GM12878 (cell line): ENCODE data around the gene MROH2A. TPM values are rescaled to one million over a fixed set of nuclear protein-coding genes. Genes with fewer than 3 reads are reported as not detected.

Source experiments
- BCL11A ChIP-seq: IDR thresholded peaks from 2 replicates; pipeline ENCODE4 v1.6.1; 2011; ENCODE audit warnings: low read depth, low read length
- CREM ChIP-seq: IDR thresholded peaks from 2 replicates; pipeline ENCODE4 v1.6.1; 2014; ENCODE audit warnings: antibody characterized with exemption, low read depth
- ESRRA ChIP-seq: IDR thresholded peaks from 2 replicates; pipeline ENCODE4 v1.6.1; 2012; ENCODE audit warnings: mild to moderate bottlenecking, low read length, improper control_type of control experiment
- IKZF2 ChIP-seq, 2 experiments: fragments of 450-650 bp; IDR thresholded peaks; 2 replicates each; pipeline ENCODE4 v1.6.1; 2017; ENCODE audit warnings: mild to moderate bottlenecking in 2 of 2, moderate library complexity in 2 of 2
- MEF2B ChIP-seq: fragments of 450-650 bp; IDR thresholded peaks from 2 replicates; pipeline ENCODE4 v1.6.1; 2018; ENCODE audit warnings: mild to moderate bottlenecking, moderate library complexity; ENCODE audit not compliant: partially characterized antibody, poor library complexity, severe bottlenecking
- PKNOX1 ChIP-seq: fragments of 450-650 bp; IDR thresholded peaks from 2 replicates; pipeline ENCODE4 v1.6.1; 2016; ENCODE audit warnings: mild to moderate bottlenecking
- SMARCA5 ChIP-seq: fragments of 450-650 bp; IDR thresholded peaks from 2 replicates; pipeline ENCODE4 v1.6.1; 2017; ENCODE audit warnings: mild to moderate bottlenecking
- SP1 ChIP-seq: IDR thresholded peaks from one replicate; pipeline ENCODE4 v1.6.1; 2011; ENCODE audit warnings: low read depth, low read length
- SREBF2 ChIP-seq: IDR thresholded peaks from 2 replicates; pipeline ENCODE4 v1.6.1; 2012; ENCODE audit warnings: mild to moderate bottlenecking, low read length
- TBL1XR1 ChIP-seq: IDR thresholded peaks from 2 replicates; pipeline ENCODE4 v1.6.1; 2012; ENCODE audit warnings: low read depth, low read length, improper control_type of control experiment
- WRNIP1 ChIP-seq: IDR thresholded peaks from 2 replicates; pipeline ENCODE4 v1.6.1; 2011; ENCODE audit warnings: low read depth, low read length, improper control_type of control experiment, borderline replicate concordance
- ZBTB40 ChIP-seq: fragments of 450-650 bp; IDR thresholded peaks from 2 replicates; pipeline ENCODE4 v1.6.1; 2016; ENCODE audit warnings: mild to moderate bottlenecking, moderate library complexity, borderline replicate concordance
- ZZZ3 ChIP-seq: IDR thresholded peaks from 2 replicates; pipeline ENCODE4 v1.6.1; 2011; ENCODE audit warnings: low read depth; ENCODE audit not compliant: control insufficient read depth, insufficient read length
- polyA plus RNA-seq, 11 experiments: library from polyadenylated mRNA; depleted of rRNA in 4 of 11; unstranded in 6 of 11; stranded (reverse) in 5 of 11; fragments of >200 nt; fragmentation: Nextera tagmentation in 4 of 11; fragmentation: Illumina TruSeq in 1 of 11; extraction: Ambion mirVana in 4 of 11; extraction: Trizol in 1 of 11; gene quantifications; 1 replicate in 1 of 11; 2 replicates in 10 of 11; pipeline versions ENCODE4 v1.2.1 to v1.2.3, GENCODE V29; 2011 to 2016; ENCODE audit warnings: inconsistent platforms in 2 of 11, missing spikeins in 2 of 11, low read depth in 1 of 11
- total RNA-seq, 4 experiments: library from RNA; depleted of rRNA in 3 of 4; stranded (reverse); fragments of >200 nt in 3 of 4; fragmentation: Illumina TruSeq in 1 of 4; extraction: Trizol in 1 of 4; gene quantifications; 2 replicates each; pipeline versions ENCODE4 v1.2.1 to v1.2.3, GENCODE V29; 2013 to 2021
- TF ChIP-seq, protein P1 (sequence below): IDR thresholded peaks from 2 replicates; pipeline ENCODE4 v1.6.1; 2012; ENCODE audit warnings: low read depth, low read length, improper control_type of control experiment
- TF ChIP-seq, protein P2 (sequence below): fragments of 450-650 bp; formaldehyde crosslinking; IDR thresholded peaks from 2 replicates; pipeline ENCODE4 v1.4.0; 2020; ENCODE audit warnings: mild to moderate bottlenecking, moderate library complexity

MROH2A gene
- total and polyA plus RNA-seq, 10 of the 15 experiments (the other 5 are each of a cell fraction or from before 2014, with no cell fraction given): not detected

GRCh38 chr2:233854241-233854981 lies 76.3 kb downstream of the MROH2A start, which contains the start of gene HJURP (continued):
- TF ChIP-seq PKNOX1: no peak
- TF ChIP-seq WRNIP1: no peak
- TF ChIP-seq CREM: peak; percentile 40; the same call in 1 of the 2 replicates
- no peak for TF ChIP-seq ESRRA
- TF ChIP-seq TBL1XR1: no peak
- no peak for TF ChIP-seq MEF2B
- TF ChIP-seq BCL11A: no peak
- TF ChIP-seq, protein P1, sequence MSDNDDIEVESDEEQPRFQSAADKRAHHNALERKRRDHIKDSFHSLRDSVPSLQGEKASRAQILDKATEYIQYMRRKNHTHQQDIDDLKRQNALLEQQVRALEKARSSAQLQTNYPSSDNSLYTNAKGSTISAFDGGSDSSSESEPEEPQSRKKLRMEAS: peak; percentile 61
- no peak; the same call in 1 of the 2 replicates for TF ChIP-seq SMARCA5
- no peak for TF ChIP-seq IKZF2 (IDR thresholded peaks at IDR 0.05)
- no peak for TF ChIP-seq SREBF2
- no peak for TF ChIP-seq ZZZ3
- TF ChIP-seq, protein P2, sequence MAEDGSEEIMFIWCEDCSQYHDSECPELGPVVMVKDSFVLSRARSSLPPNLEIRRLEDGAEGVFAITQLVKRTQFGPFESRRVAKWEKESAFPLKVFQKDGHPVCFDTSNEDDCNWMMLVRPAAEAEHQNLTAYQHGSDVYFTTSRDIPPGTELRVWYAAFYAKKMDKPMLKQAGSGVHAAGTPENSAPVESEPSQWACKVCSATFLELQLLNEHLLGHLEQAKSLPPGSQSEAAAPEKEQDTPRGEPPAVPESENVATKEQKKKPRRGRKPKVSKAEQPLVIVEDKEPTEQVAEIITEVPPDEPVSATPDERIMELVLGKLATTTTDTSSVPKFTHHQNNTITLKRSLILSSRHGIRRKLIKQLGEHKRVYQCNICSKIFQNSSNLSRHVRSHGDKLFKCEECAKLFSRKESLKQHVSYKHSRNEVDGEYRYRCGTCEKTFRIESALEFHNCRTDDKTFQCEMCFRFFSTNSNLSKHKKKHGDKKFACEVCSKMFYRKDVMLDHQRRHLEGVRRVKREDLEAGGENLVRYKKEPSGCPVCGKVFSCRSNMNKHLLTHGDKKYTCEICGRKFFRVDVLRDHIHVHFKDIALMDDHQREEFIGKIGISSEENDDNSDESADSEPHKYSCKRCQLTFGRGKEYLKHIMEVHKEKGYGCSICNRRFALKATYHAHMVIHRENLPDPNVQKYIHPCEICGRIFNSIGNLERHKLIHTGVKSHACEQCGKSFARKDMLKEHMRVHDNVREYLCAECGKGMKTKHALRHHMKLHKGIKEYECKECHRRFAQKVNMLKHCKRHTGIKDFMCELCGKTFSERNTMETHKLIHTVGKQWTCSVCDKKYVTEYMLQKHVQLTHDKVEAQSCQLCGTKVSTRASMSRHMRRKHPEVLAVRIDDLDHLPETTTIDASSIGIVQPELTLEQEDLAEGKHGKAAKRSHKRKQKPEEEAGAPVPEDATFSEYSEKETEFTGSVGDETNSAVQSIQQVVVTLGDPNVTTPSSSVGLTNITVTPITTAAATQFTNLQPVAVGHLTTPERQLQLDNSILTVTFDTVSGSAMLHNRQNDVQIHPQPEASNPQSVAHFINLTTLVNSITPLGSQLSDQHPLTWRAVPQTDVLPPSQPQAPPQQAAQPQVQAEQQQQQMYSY (CRISPR knock-in tag): no peak
- peak; percentile 92 for TF ChIP-seq SP1
- TF ChIP-seq ZBTB40: peak; percentile 86
